Loucy (cell line): ENCODE data around the gene SCN3B.

Source experiments
- H2AFZ ChIP-seq: fragments of 200-600 bp; sonication (generic); 2 replicates; pipeline ENCODE4 v1.6.0; 2016; ENCODE audit warnings: antibody characterized with exemption, mild to moderate bottlenecking, low read length, moderate library complexity
- H3F3A ChIP-seq: fragments of 200-600 bp; 2 replicates; pipeline ENCODE4 v1.6.0; 2016; ENCODE audit warnings: antibody characterized with exemption, low read depth, mild to moderate bottlenecking
- H3K27me3 ChIP-seq: fragments of 200-600 bp; sonication (generic); 2 replicates; pipeline ENCODE4 v1.6.1; 2014; ENCODE audit warnings: low read length, mild to moderate bottlenecking; ENCODE audit not compliant: insufficient read depth, poor library complexity, severe bottlenecking
- H3K36me3 ChIP-seq: fragments of 200-600 bp; sonication (generic); 2 replicates; pipeline ENCODE4 v1.6.1; 2016; ENCODE audit warnings: low read length; ENCODE audit not compliant: insufficient read depth
- H3K4me1 ChIP-seq: fragments of 200-600 bp; sonication (generic); 2 replicates; pipeline ENCODE4 v1.5.1; 2014; ENCODE audit warnings: low read length, mild to moderate bottlenecking; ENCODE audit not compliant: insufficient read depth, poor library complexity, severe bottlenecking
- H3K4me2 ChIP-seq: fragments of 200-600 bp; sonication (generic); 2 replicates; pipeline ENCODE4 v1.6.0; 2014; ENCODE audit warnings: antibody characterized with exemption, low read length, low read depth, mild to moderate bottlenecking; ENCODE audit not compliant: poor library complexity, severe bottlenecking
- H3K4me3 ChIP-seq: fragments of 200-600 bp; sonication (generic); 2 replicates; pipeline ENCODE4 v1.5.1; 2014; ENCODE audit warnings: low read length, mild to moderate bottlenecking, mixed read lengths; ENCODE audit not compliant: poor library complexity, severe bottlenecking
- H3K79me2 ChIP-seq: fragments of 200-600 bp; sonication (generic); 2 replicates; pipeline ENCODE4 v1.6.1; 2014; ENCODE audit warnings: low read length; ENCODE audit not compliant: insufficient read depth
- H3K9ac ChIP-seq: fragments of 200-600 bp; sonication (generic); 2 replicates; pipeline ENCODE4 v1.6.0; 2014; ENCODE audit warnings: mild to moderate bottlenecking, low read depth, low read length, moderate library complexity; ENCODE audit not compliant: poor library complexity, severe bottlenecking
- H3K9me2 ChIP-seq: fragments of 200-600 bp; sonication (generic); replicated peaks from 2 replicates; pipeline ENCODE4 v1.6.1; 2016; ENCODE audit warnings: low read depth, low read length, mixed read lengths
- H3K9me3 ChIP-seq: fragments of 200-600 bp; sonication (generic); 2 replicates; pipeline ENCODE4 v1.6.1; 2014; ENCODE audit warnings: mild to moderate bottlenecking, antibody characterized with exemption, low read length, low read depth; ENCODE audit not compliant: insufficient read depth
- H4K20me1 ChIP-seq: fragments of 200-600 bp; sonication (generic); 2 replicates; pipeline ENCODE4 v1.6.0; 2014; ENCODE audit warnings: antibody characterized with exemption, low read length, mild to moderate bottlenecking; ENCODE audit not compliant: insufficient read depth, poor library complexity, severe bottlenecking
- CTCF ChIP-seq: fragments of 200-600 bp; sonication (generic); conservative IDR thresholded peaks from 2 replicates; pipeline ENCODE4 v1.5.1; 2014; ENCODE audit warnings: mild to moderate bottlenecking, antibody characterized with exemption, low read length
- EZH2phosphoT487 ChIP-seq: fragments of 200-600 bp; IDR thresholded peaks from 2 replicates; pipeline ENCODE4 v1.6.1; 2018; ENCODE audit warnings: antibody characterized with exemption, mild to moderate bottlenecking, moderate library complexity, borderline replicate concordance

The SCN3B gene

GRCh38 chr11:123630126-123630608, 24.3 kb downstream of the SCN3B start:
- Histone ChIP-seq H3K4me3 (no peak overlapping the region), H2AFZ (no peak overlapping the region), H3K4me2 (no peak overlapping the region), H4K20me1 (no peaks in the 10 kb centered on the region), H3K36me3 (no peaks in the 10 kb centered on the region; the same call in 1 of the 2 replicates), H3K9ac (no peak overlapping the region), H3K9me2 (no peaks in the 10 kb centered on the region), H3K9me3 (no peaks in the 10 kb centered on the region), H3K79me2 (no peaks in the 10 kb centered on the region), H3K27me3 (no peaks in the 10 kb centered on the region), H3F3A (no peaks in the 10 kb centered on the region), H3K4me1 (no peaks in the 10 kb centered on the region)
- TF ChIP-seq CTCF (no peak), EZH2phosphoT487 (no peak)

- Histone ChIP-seq H3K79me2 (no peaks in the 10 kb centered on the region), H3K27me3 (no peaks in the 10 kb centered on the region), H3K9me2 (no peaks in the 10 kb centered on the region), H3K4me2 (no peak overlapping the region), H3K9me3 (no peaks in the 10 kb centered on the region), H2AFZ (no peak overlapping the region), H3K4me1 (no peaks in the 10 kb centered on the region), H4K20me1 (no peaks in the 10 kb centered on the region), H3K36me3 (no peaks in the 10 kb centered on the region; the same call in 1 of the 2 replicates), H3K9ac (no peak overlapping the region), H3F3A (no peaks in the 10 kb centered on the region), H3K4me3 (no peak overlapping the region)
- TF ChIP-seq CTCF (no peak), EZH2phosphoT487 (no peak)
Observed at GRCh38 chr11:123628936-123629683, 25.3 kb downstream of the SCN3B start.

GRCh38 chr11:123624974-123625373, 29.4 kb downstream of the SCN3B start:
- H3K36me3 ChIP-seq: peaks cover 18% of the 10 kb centered on the region; the same call in 1 of the 2 replicates
- no peaks in the 10 kb centered on the region for H3K27me3 ChIP-seq
- no peaks in the 10 kb centered on the region for H3F3A ChIP-seq
- H3K4me1 ChIP-seq: no peaks in the 10 kb centered on the region
- TF ChIP-seq CTCF: no peak
- TF ChIP-seq EZH2phosphoT487: no peak
- no peak overlapping the region for H2AFZ ChIP-seq
- H3K9me3 ChIP-seq: no peaks in the 10 kb centered on the region
- no peak overlapping the region for H3K9ac ChIP-seq
- H3K79me2 ChIP-seq: no peaks in the 10 kb centered on the region
- no peak overlapping the region for H3K4me2 ChIP-seq
- H4K20me1 ChIP-seq: no peaks in the 10 kb centered on the region
- H3K4me3 ChIP-seq: no peak overlapping the region
- H3K9me2 ChIP-seq: no peaks in the 10 kb centered on the region
